HG03066 (cell line): Measurements from ENCODE around the gene OR4K2.
"Not testable (repeated sequence)": the region's sequence is repeated elsewhere in the genome, so short reads cannot be mapped to it uniquely, and the experiment has no call there.

Source experiments
- ATAC-seq: cut with Tn5 transposase; IDR thresholded peaks from one replicate; pipeline ENCODE4 v1.9.1; 2021; ENCODE audit warnings: low read depth; ENCODE audit not compliant: unreplicated experiment

Gene OR4K2

GRCh38 chr14:19874842-19875241 lies at the start of gene OR4K2:
OR4K2 (plus strand) TSS chr14:19875142; CDS start chr14:19876268, 1,126 bp downstream.
- no peak for ATAC-seq

- ATAC-seq, result not testable (repeated sequence)
These were observed 47.2 kb upstream of the OR4K2 start for GRCh38 chr14:19827626-19828244.

GRCh38 chr14:19828314-19828713 lies 46.6 kb upstream of the OR4K2 start:
- ATAC-seq, result no peak

- not testable (repeated sequence) for ATAC-seq
These were observed 40.6 kb upstream of the OR4K2 start for GRCh38 chr14:19834203-19834848.

- ATAC-seq, result no peak
These were observed 36.5 kb upstream of the OR4K2 start for GRCh38 chr14:19838433-19838832.

- no peak for ATAC-seq
These were observed 23.6 kb upstream of the OR4K2 start for GRCh38 chr14:19851365-19851764.

- not testable (repeated sequence) for ATAC-seq
These were observed 8.8 kb upstream of the OR4K2 start for GRCh38 chr14:19866061-19866669.

- ATAC-seq, result no peak
These were observed 1.8 kb upstream of the OR4K2 start for GRCh38 chr14:19873178-19873577.

- no peak for ATAC-seq
These were observed 3.2 kb downstream of the OR4K2 start for GRCh38 chr14:19878029-19878642.

- ATAC-seq, result no peak
These were observed 20.3 kb downstream of the OR4K2 start for GRCh38 chr14:19895282-19895681.

- no peak for ATAC-seq
These were observed 26.1 kb downstream of the OR4K2 start for GRCh38 chr14:19900999-19901398.

GRCh38 chr14:19902409-19902808 lies 27.5 kb downstream of the OR4K2 start:
- no peak for ATAC-seq

GRCh38 chr14:19906665-19907064 lies 31.7 kb downstream of the OR4K2 start:
- no peak for ATAC-seq

- ATAC-seq, result no peak
These were observed 36.2 kb downstream of the OR4K2 start for GRCh38 chr14:19911114-19911513.

GRCh38 chr14:19917243-19917642 lies 42.3 kb downstream of the OR4K2 start:
- no peak for ATAC-seq

- no peak for ATAC-seq
These were observed 43.1 kb downstream of the OR4K2 start for GRCh38 chr14:19917955-19918518.

GRCh38 chr14:19918553-19919264 lies 43.8 kb downstream of the OR4K2 start:
- ATAC-seq, result no peak

GRCh38 chr14:19920021-19920657 lies 45.2 kb downstream of the OR4K2 start, which contains the start of gene OR4K5:
OR4K5 (plus strand) TSS chr14:19920607; CDS start chr14:19920607, 0 bp downstream.
- no peak for ATAC-seq

- ATAC-seq, result no peak
These were observed 55.7 kb downstream of the OR4K2 start, which contains the start of gene OR4K1 for GRCh38 chr14:19930617-19931016. OR4K1 (plus strand) TSS chr14:19930917; CDS start chr14:19935667, 4,750 bp downstream.
